Smooth muscle cell (in vitro differentiated cells): ENCODE results near the gene POR. TPM values are rescaled to one million over a fixed set of nuclear protein-coding genes. Genes with fewer than 3 reads are reported as not detected.

ENCODE experiments used
- DNase-seq: peaks from one replicate; lab custom pipeline; 2025; ENCODE audit not compliant: unreplicated experiment; lab: John Stamatoyannopoulos, UW
- H2AFZ ChIP-seq: fragments of 200-600 bp; sonication (generic); 2 replicates; pipeline ENCODE4 v1.6.0; 2016; ENCODE audit warnings: antibody characterized with exemption, low read depth, mild to moderate bottlenecking
- H3F3A ChIP-seq: fragments of 200-600 bp; sonication (generic); 2 replicates; pipeline ENCODE4 v1.6.0; 2017; ENCODE audit warnings: antibody characterized with exemption, low read depth
- H3K27ac ChIP-seq: fragments of 200-600 bp; sonication (generic); 2 replicates; pipeline ENCODE4 v1.5.1; 2016; ENCODE audit warnings: low read depth, mild to moderate bottlenecking
- H3K27me3 ChIP-seq: fragments of 200-600 bp; sonication (generic); 2 replicates; pipeline ENCODE4 v1.6.1; 2016; ENCODE audit warnings: low read depth, mild to moderate bottlenecking
- H3K36me3 ChIP-seq: fragments of 200-600 bp; sonication (generic); 2 replicates; pipeline ENCODE4 v1.5.1; 2016; ENCODE audit warnings: low read depth
- H3K4me1 ChIP-seq: fragments of 200-600 bp; sonication (generic); 2 replicates; pipeline ENCODE4 v1.5.1; 2016; ENCODE audit warnings: low read depth
- H3K4me2 ChIP-seq: fragments of 200-600 bp; sonication (generic); 2 replicates; pipeline ENCODE4 v1.6.0; 2016; ENCODE audit warnings: mild to moderate bottlenecking
- H3K4me3 ChIP-seq: fragments of 200-600 bp; sonication (generic); 2 replicates; pipeline ENCODE4 v1.5.1; 2016; ENCODE audit warnings: mild to moderate bottlenecking
- H3K79me2 ChIP-seq: fragments of 200-600 bp; sonication (generic); 2 replicates; pipeline ENCODE4 v1.6.0; 2016; ENCODE audit warnings: low read depth, mild to moderate bottlenecking
- H3K9ac ChIP-seq: fragments of 200-600 bp; sonication (generic); 2 replicates; pipeline ENCODE4 v1.6.0; 2016; ENCODE audit warnings: low read depth
- H3K9me3 ChIP-seq: fragments of 200-600 bp; sonication (generic); replicated peaks from 2 replicates; pipeline ENCODE4 v1.5.1; 2016; ENCODE audit warnings: low read depth
- H4K20me1 ChIP-seq: fragments of 200-600 bp; sonication (generic); 2 replicates; pipeline ENCODE4 v1.6.0; 2016; ENCODE audit warnings: low read depth
- WGBS: methylation state at CpG from one replicate; pipeline ENCODE4 v1.1.7; 2016; ENCODE audit warnings: low lambda C conversion rate; 5-methylcytosine and 5-hydroxymethylcytosine counted together
- polyA plus RNA-seq: library from polyadenylated mRNA; unstranded; fragments of >200 nt; fragmentation: Nextera tagmentation; extraction: Ambion mirVana; gene quantifications from 2 replicates; pipeline ENCODE4 v1.2.1, GENCODE V29; 2016
- total RNA-seq: library from RNA; depleted of rRNA; stranded (reverse); fragments of >200 nt; gene quantifications from 2 replicates; pipeline ENCODE4 v1.2.3, GENCODE V29; 2014
- TF ChIP-seq, protein P1 (sequence below): fragments of 200-600 bp; sonication (generic); IDR thresholded peaks from 2 replicates; pipeline ENCODE4 v1.5.1; 2017; ENCODE audit warnings: borderline replicate concordance, mild to moderate bottlenecking, antibody characterized with exemption; ENCODE audit not compliant: insufficient read depth, poor library complexity, severe bottlenecking

The POR gene
- total and polyA plus RNA-seq, 2 experiments from 2014 or later = 46.7 to 52.7 TPM

DNA sequence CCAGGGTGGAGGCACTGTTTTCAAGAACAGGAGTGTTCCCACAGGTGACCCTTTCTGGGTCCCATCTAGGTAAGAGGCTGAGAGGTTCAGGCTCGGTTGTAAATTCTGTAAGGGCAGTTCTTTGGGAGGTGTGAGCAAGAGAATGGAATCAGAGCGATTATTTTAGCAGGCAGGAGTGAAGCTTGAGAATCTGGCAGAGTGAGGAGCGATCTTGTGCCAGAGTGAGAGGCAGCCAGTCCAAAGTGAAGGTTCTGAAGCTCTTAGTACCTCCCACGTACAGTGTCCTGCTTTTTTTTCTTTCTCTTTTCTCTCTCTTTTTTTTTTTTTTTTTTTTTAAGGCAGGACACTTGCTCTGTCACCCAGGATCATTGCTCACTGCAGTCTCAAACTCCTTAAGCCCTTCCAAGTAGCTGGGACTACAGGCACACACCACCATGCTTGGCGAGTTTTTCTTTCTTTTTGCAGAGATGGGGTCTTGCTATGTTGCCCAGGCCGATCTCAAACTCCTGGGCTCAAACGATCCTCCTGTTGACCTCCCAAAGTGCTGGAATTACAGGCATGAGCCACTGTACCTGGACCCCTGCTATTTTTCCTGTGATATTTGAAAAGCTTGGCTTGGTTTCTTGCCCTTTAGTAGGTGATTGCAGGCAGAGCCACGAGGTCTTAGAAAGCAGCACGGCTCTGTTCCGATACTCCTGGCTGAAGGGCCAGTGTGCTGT is 10.9 kb downstream of the POR start:
- no peak overlapping the region for H2AFZ ChIP-seq
- TF ChIP-seq, protein P1, sequence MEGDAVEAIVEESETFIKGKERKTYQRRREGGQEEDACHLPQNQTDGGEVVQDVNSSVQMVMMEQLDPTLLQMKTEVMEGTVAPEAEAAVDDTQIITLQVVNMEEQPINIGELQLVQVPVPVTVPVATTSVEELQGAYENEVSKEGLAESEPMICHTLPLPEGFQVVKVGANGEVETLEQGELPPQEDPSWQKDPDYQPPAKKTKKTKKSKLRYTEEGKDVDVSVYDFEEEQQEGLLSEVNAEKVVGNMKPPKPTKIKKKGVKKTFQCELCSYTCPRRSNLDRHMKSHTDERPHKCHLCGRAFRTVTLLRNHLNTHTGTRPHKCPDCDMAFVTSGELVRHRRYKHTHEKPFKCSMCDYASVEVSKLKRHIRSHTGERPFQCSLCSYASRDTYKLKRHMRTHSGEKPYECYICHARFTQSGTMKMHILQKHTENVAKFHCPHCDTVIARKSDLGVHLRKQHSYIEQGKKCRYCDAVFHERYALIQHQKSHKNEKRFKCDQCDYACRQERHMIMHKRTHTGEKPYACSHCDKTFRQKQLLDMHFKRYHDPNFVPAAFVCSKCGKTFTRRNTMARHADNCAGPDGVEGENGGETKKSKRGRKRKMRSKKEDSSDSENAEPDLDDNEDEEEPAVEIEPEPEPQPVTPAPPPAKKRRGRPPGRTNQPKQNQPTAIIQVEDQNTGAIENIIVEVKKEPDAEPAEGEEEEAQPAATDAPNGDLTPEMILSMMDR = no peak
- peaks cover 72% of the 10 kb centered on the region for H3K79me2 ChIP-seq
- H3K9ac ChIP-seq = no peak overlapping the region
- peaks cover 74% of the 10 kb centered on the region for H4K20me1 ChIP-seq
- no peak overlapping the region for H3K4me2 ChIP-seq
- H3K9me3 ChIP-seq = no peaks in the 10 kb centered on the region
- DNase-seq = no peak
- 96% methylated on average over 10 of the region's 10 CpGs for WGBS
- H3K36me3 ChIP-seq = no peaks in the 10 kb centered on the region
- H3K4me3 ChIP-seq = no peak overlapping the region
- H3K4me1 ChIP-seq = no peaks in the 10 kb centered on the region
- H3K27ac ChIP-seq = no peak overlapping the region
- no peaks in the 10 kb centered on the region for H3K27me3 ChIP-seq
- H3F3A ChIP-seq = no peaks in the 10 kb centered on the region

DNA sequence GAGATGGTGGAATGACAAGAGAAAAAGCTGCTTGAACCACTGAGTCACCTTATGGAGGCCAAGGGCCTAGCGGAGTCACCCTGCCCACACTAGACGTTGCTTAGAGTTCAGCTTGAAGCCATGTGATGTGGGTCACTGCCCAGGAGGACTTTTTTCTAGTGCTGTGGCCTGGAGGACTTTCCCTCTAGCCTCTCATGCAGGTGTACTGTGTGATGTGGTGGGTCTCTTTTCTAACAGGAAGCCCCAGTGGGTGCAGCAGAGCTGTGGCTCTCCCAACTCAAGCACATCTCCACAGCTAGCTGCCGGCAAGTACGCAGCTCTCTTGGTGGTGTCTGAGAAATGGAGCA is 13.6 kb downstream of the POR start:
- TF ChIP-seq, protein P1 = no peak

GRCh38 chr7:75931680-75932079 is 16.7 kb downstream of the POR start:
- DNase-seq = no peak
- H3K36me3 ChIP-seq = no peaks in the 10 kb centered on the region
- H4K20me1 ChIP-seq = peaks cover 40% of the 10 kb centered on the region
- H3K27me3 ChIP-seq = no peaks in the 10 kb centered on the region
- no peaks in the 10 kb centered on the region for H3F3A ChIP-seq
- peaks cover 53% of the 10 kb centered on the region for H3K79me2 ChIP-seq
- H2AFZ ChIP-seq = no peak overlapping the region
- H3K9me3 ChIP-seq = no peaks in the 10 kb centered on the region
- H3K27ac ChIP-seq = no peak overlapping the region
- H3K9ac ChIP-seq = no peak overlapping the region
- WGBS = 87% methylated on average over 5 of the region's 5 CpGs
- H3K4me3 ChIP-seq = no peak overlapping the region
- no peaks in the 10 kb centered on the region for H3K4me1 ChIP-seq
- H3K4me2 ChIP-seq = no peak overlapping the region
- TF ChIP-seq, protein P1 = no peak

More for the DNA sequence above, 13.6 kb downstream of the POR start:
- H3K27ac ChIP-seq = no peak overlapping the region
- H3K4me2 ChIP-seq = no peak overlapping the region
- H2AFZ ChIP-seq = no peak overlapping the region
- no peak overlapping the region for H3K9ac ChIP-seq
- H3K27me3 ChIP-seq = no peaks in the 10 kb centered on the region
- no peak for DNase-seq
- H3K79me2 ChIP-seq = peaks cover 62% of the 10 kb centered on the region
- no peaks in the 10 kb centered on the region for H3K9me3 ChIP-seq
- peaks cover 62% of the 10 kb centered on the region for H4K20me1 ChIP-seq
- H3F3A ChIP-seq = no peaks in the 10 kb centered on the region
- 89% methylated on average over 4 of the region's 4 CpGs for WGBS
- no peaks in the 10 kb centered on the region for H3K36me3 ChIP-seq
- no peak overlapping the region for H3K4me3 ChIP-seq
- no peaks in the 10 kb centered on the region for H3K4me1 ChIP-seq
